NCI-H2107 treated with DMSO at 0.1 percent for 48 hours (cell line): ENCODE results near the gene BHLHA9.

Experiments used
- DNase-seq: peaks from one replicate; lab custom pipeline; 2025; ENCODE audit not compliant: unreplicated experiment; lab: John Stamatoyannopoulos, UW

Gene BHLHA9

DNA sequence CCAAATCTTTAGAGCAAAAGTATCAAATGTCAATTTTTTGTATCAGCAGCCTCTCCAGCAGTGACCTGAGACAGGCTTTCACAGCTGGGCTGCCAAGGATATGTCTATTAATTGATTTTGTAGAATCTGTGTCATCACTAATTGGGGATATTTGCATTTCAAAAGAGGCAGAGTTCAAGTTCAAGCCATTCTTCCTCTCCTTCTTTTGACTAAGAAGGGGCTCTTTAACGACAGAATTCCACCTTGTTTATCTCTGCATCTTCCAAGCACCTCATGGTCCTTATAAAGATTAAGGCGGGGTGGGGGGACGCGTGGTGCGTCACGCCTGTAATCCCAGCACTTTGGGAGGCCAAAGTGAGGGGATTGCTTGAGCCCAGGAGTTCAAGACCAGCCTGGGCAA, 15.2 kb upstream of the BHLHA9 start:
- no peak for DNase-seq

DNA sequence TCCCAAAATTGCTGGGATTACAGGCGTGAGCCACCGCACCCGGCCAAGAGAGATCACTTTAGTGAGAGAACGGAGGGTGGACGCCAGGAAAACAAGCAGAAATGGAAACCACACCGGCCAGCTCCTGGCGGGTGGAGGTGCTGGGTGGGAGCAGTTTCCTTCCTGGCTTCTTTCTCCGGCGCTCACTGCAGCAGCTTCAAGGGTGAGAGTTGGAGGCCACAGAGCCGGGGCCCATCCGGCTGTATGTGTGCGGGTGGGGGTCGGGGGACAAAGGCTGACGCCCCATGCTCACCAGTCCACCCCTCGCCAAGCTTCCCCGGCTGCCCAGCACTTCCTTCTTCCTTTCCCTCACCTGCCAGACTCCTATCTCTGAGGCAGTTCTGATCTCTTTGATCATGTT, 13.5 kb upstream of the BHLHA9 start:
- no peak for DNase-seq

DNA sequence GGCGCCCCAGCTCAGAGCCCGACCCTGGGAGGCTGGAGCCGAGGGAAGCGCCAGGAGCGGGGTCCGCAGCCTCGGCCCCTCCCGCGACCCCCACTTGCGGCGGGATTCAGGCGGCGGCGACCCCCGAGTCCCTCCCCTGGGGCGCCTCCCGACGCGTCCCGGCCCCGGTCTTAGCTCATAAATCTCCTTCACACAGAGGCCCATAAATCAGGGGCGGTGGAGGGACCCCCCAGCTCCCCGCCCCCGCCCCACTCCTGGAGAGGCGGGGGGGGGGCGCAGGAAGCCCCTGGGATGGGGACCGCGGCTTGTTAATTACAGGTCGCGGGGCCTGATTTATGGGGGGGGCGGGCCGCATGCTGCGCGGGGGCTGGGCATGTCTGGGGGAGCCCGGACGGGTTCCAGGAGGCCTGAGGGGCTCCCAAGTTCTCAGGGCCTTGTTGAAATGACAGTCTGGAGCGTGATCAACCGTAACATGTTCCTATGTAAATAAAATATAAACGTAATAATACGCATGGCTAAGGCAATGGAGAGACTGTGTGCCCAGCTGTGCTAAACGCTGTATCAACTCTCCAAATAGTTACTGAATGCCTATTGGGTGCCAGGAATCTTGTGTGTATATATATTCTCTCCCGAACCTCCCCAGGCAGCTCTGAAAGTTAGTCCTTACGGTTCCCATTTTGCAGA, 10.0 kb upstream of the BHLHA9 start:
- no peak for DNase-seq

DNA sequence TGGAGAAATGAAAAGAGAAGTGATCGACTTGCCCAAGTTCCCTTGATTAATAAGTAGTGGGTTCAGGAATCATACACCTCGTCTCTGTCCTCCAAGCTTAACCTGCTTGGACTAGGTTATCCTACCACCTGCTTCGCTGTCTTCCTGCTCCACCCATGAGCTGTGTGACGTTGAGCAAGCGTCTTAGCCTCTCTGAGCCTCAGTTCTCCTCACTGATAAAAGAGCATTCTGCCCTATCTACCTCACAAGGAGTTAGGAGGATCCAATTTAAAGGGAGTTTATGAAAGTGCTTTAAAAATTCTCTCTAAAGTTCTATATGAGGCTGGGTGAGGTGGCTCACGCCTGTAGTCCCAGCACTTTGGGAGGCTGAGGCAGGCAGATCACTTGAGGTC, 9.5 kb upstream of the BHLHA9 start:
- DNase-seq: no peak

DNA sequence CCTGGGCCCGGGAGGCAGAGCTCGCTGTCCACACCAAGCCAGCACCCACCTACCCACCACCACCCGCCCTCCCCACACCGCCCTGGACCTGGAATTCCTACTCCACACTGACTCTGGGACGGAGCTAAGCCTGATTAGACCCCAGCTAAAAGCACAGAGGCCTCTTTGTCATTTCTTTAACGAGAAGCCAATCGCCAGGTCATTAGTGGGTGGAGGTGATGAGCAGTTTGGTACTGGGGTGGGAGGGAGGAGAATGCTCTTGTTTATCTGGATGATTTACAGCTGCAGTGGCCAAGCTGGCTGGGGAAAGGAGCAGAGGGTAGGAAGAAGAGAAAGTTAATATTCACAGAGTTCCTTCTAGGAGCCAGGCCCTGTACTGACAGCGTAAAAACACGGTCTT, 6.0 kb upstream of the BHLHA9 start:
- DNase-seq: no peak

DNA sequence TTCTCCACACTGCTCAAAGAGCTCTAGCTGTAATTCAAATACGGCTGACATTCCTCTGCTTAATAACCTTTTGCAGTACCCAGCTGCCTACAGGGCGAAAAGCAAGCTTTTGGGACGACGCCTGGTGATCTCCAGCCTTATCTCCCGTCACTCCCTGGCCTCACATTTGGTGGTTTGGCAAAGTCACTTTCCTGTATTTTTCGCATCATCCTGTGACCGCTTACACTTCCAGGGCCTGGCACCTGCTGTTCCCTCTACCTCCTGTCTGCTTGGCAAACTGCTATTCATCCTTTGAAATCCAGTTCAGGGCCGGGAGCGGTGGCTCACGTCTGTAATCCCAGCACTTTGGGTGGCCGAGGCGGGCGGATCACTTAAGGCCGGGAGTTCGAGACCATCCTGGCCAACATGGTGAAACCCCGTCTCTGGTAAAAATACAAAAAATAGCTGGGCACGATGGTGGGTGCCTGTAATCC, 2.7 kb upstream of the BHLHA9 start:
- no peak for DNase-seq

DNA sequence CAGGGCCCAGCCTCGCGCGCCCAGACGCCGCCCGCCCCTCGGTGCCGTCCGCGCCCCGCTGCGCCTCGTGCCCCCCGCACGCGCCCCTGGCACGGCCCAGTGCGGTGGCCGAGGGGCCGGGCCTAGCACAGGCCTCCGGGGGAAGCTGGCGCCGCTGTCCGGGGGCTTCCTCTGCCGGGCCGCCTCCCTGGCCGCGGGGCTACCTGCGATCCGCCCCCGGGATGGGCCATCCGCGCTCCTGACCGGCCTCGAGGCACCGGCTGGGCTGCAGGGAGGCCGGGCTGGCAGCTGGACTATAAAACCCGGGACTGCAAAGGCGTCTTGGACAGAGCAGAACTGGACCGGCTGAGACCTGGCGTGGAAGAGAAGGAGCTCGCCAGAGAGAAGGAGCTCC, 783 bp downstream of the BHLHA9 start:
- no peak for DNase-seq

DNA sequence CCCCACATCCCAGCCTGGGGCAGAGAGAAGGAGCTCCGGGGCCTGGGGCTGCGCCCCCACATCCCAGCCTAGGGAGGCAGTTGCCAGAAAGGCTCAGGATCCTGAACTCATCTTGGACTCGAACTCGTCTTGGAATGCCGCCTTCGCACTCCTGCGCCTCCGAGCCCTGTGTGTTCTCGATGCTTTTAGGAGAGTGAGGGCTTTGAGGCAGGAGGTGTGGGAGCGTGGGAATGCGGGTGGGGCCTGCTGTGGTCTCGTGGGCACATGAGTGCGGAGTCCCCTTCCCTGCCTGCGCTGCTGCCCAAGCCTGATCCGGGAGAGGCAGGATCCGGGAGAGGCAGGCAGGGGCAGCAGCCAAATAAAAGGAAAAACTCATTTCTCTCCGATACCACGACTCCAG, 1.2 kb downstream of the BHLHA9 start:
- no peak for DNase-seq

DNA sequence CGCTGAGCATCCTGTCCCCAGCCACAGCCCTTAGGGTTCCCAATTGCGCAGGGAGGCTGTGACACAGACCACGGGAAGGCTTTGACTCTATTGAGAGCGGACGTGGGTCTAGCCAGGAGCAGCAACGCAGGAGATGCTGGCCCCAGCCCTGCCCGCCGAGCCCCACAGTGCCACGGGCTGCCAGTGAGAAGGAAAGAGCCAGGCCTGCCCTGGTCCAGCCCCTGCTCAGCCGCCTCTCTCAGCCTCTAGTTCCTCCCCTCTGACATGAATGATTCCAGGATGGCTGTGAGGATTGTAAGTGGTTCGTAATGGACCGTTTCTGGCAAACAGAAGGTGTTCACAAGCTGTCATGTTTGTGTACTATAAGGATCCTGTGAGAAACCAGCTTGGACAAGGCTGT, 2.5 kb downstream of the BHLHA9 start:
- DNase-seq: no peak

DNA sequence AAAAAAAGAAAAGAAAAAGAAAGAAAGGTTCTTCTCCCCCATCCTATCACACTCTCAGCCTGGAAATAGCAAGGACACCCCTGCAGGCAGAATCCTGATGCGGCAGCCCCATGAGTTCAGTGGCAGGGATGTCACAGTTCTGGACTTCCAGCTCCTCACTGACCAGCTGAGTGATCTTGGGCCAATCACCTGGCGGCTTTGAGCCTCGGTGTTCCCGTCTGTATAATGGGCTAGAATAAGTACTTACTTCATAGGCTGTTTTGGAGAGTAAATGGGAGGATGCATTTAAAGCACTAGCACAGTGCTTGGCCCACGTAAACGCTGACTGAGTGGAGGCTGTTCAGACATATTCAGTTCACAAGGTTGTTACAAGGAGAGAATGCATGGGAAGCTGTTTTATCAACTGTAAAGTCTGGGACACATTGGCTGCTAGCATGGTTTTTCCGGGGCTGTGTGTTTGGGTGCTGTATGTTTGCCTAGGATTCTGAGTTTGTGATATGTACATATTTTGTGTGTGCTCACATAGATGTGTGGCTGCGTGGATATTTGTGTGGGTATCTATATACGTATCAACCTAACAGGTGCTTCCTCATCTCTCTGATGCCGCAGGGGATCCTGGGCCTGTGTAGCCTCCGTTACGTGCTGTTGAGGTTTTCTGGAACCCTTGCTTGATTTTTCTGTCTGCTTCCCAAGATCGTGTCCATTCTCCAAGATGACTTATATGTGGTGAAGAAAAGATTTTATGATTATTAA, 3.4 kb downstream of the BHLHA9 start:
- no peak for DNase-seq

DNA sequence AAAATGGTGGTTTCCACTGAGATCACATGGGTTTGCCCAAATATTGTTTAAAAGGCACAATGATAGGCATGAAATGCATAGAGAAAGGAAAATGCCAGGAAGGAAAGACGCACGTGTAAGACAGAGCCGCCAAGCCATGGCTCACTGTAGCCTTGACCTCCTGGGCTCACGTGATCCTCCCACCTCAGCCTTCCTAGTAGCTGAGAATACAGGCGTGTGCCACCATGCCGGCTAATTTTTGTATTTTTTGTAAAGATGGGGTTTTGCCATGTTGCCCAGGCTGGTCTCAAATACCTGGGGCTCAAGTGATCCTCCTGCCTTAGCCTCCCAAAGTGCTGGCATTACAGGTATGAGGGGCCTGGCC, 4.0 kb downstream of the BHLHA9 start:
- DNase-seq: no peak

DNA sequence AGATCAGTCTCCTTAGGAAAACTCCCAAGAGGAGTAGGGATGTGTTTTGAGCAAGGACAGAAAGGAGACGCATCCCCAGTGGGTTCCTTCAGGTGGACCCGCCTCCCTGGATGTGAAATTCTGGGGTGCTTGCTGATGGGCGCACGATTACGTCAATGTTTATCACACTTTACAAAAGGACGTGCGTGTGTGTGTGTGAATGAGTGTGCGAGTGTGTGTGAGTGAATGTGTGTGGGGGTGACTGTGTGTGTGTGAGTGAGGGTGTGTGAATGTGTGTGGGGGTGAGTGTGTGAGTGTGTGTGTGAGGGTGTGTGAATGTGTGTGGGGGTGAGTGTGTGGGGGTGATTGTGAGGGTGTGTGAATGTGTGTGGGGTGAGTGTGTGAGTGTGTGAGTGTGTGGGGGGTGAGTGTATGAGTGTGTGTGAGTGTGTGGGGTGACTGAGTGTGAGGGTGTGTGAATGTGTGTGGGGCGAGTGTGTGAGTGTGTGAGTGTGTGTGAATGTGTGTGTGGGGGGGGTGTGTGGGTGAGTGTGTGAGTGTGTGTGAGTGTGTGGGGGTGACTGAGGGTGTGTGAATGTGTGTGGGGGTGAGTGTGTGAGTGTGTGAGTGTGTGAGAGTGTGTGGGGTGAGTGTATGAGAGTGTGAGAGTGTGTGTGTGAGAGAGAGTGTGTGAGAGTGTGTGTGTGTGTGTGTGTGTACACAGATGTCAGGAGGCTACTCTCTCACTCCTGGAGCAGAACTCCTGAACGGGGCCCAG, 5.1 kb downstream of the BHLHA9 start:
- DNase-seq: no peak

DNA sequence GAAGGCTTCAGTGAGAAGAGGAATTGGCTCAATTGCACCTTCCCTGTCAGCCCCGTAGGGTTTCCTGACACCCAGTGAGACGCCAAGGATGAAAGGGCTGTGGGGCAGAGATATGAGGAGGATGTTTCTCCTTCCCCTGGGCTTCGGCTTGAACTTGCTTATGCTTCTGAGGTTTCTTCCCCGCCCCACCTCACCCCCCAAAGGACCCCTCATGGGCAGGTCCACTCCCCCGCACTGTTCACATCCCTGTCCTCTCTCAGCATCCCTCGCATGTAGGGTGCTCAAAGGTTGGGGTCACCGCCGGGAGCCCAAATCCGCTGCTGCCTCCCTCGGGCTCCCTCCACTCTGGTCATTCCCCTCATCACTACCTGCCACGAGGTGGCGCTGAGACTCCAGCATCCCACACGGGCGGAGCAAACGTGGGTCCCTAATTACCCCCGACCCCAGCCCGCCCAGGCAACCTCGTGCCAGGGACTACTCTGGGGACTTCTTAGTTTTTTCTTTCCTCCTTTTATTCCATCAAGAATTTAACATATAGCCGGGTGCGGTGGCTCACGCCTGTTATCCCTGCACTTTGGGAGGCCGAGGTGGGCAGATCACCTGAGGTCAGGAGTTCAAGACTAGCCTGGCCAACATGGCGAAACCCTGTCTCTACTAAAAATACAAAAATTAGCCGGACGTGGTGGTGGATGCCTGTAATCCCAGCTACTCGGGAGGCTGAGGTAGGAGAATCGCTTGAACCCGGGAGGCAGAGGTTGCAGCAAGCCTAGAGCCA, 5.9 kb downstream of the BHLHA9 start:
- DNase-seq: no peak

DNA sequence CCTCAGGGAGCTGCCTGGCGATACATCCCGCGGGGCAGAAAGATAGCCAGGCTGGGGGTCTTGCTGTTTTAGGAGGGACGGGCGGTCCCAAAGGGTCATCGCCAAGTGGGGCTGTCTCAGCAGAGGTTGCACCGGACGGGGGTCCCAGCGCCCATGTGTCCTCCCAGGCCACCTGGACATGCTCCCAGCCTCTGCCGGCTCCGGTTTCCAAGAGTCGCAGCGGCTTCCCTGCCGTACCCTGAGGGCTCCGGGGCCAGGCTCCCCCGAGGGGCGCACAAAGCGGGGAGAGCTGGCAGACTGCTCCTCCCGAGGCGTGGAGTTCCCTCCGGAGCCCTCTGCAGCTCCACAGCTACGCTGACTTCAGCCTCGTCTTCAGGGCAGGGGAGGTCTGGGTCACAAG, 10.4 kb downstream of the BHLHA9 start:
- DNase-seq: no peak

DNA sequence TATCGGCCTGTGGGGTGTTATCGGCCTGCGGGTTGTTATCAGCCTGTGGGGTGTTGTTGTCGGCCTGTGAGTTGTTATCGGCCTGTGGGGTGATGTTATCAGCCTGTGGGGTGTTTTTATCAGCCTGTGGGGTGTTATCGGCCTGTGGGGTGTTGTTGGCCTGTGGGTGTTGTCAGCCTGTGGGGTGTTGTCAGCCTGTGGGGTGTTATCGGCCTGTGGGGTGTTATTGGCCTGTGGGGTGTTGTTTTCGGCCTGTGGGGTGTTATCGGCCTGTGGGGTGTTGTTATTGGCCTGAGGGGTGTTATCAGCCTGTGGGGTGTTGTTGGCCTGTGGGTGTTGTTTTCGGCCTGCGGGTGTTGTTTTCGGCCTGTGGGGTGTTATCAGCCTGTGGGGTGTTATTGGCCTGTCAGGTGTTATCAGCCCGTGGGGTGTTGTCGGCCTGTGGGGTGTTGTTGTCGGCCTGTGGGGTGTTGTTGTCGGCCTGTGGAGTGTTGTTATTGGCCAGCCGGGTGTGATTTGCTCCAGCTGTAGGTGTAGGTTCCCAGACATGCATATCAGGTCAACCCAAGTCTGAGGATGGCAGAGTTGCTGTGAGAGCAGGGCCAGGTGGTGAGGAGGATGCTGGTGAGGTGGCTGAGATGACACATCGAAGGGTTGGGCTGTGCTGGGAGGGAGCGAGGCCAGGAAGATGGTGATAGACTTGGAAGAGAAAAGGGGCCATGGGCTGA, 16.3 kb downstream of the BHLHA9 start:
- DNase-seq: no peak

DNA sequence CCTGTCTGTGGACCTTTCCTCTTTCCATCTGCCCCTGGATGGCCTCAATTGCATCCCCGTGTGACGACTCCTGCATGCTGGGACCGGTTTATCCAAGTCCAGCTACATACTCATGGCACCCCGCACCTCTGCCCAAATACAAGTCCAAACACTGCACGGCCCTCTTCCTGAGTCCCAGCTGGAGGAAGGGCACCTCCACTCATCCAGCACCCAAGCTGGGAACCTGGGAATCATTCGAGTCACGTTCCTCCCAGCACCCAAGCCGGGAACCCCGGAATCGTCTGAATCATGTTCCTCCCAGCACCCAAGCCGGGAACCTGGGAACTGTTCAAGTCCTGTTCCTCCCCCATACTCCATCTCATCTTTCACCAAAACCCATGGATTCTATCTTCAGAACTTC, 19.5 kb downstream of the BHLHA9 start:
- no peak for DNase-seq

DNA sequence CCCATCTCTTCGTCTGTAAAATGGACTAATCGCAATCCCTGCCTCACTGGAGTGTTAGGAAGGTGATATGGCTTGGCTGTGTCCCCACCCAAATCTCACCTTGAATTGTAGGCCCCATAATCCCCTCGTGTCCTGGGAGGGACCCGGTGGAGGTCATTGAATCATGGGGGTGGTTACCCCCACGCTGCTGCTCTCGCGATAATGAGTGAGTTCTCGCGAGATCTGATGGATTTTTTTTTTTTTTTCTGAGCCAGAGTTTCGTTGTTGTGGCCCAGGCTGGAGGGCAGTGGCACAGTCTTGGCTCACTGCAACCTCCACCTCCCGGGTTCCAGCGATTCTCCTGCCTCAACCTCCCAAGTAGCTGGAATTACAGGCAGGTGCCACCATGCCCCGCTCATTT, 20.4 kb downstream of the BHLHA9 start:
- DNase-seq: no peak

DNA sequence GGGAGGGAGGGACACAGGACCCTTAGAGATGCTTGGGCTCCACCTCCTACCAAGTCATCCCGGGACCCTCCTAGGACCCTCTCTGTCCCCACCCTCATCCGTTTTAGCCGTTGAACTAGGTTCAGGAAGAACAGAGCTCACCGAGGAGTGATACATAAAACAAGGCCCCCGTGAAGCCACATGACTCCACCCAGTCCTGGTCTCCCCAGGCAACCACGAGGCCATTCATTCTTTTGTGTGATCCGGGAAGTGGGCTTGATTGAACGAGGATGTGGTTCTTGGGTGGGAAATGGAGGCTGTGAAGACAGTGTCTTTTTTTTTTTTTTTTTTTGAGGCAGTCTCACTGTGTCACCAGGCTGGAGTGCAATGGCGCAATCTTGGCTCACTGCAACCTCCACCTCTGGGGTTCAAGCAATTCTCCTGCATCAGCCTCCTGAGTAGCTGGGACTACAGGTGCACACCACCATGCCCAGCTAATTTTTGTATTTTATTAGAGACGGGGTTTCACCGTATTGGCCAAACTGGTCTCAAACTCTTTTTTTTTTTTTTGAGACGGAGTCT, 24.0 kb downstream of the BHLHA9 start:
- no peak for DNase-seq

DNA sequence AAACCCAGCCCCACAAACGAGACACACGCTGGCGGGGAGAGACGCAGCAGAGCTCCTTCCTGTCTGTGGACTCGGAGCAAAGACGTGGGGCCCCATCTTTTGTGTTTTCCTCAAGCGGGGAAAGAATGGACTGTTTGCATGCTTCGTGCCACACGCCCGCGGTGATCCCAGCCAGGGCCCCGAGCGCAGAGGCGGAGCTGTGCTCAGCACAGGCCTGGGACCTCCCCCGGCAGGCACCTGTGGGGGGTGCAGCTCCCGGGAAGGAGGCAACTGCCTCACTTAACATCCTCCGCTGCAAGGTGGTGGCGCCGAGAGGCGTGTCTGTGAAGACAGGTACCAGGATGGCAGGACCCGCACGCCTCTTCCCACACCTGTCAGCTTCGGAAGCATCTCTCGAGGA, 28.4 kb downstream of the BHLHA9 start:
- no peak for DNase-seq

DNA sequence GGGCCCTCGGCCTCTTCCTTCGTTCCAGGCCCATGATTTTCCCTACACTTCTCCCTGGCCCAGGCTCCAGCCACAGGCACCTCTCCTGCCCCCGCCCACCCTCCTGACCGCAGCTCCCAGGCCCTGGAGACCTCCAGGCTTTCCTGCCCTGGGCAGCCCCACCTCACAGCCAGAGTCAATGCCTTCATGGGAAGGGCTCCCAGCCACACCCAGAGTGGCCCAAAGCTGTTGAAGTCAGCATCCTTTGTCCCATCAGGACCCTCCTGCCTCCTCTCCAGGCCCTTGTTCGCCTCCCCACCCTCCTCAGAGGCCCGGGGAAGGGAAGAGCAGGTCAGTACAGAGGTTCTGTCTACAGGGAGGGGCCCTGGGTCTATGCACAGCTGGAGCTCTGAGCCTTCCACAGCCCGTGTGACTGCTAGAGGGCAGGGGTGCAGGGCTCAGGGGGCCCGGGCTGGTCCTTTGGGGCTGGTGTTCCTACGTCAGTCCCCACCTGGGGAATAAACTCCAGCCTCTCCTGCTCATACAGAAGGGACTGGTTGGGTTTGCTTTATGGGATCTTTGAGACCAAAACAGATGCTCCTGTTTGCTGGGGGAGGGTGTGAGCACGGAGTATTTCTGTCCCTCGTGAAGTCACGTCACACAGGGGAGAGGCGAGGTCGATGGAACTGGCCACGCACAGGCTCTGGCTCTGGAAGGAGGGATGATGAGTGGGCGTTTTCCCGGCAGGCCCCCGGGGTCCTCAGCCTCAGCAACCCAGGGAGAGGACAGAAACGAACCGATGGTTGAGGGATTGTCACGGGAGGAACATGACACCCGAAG, 29.5 kb downstream of the BHLHA9 start:
- DNase-seq: no peak
